GM12892 (cell line): Measurements from ENCODE around the gene RGL4.

Source experiments
- POLR2A ChIP-seq: IDR thresholded peaks from 2 replicates; pipeline ENCODE4 v1.6.1; 2011; ENCODE audit warnings: low read depth, low read length, control low read depth
- POLR2AphosphoS5 ChIP-seq: IDR thresholded peaks from 2 replicates; pipeline ENCODE4 v1.6.1; 2011; ENCODE audit warnings: low read depth, low read length, control low read depth
- TAF1 ChIP-seq: IDR thresholded peaks from 2 replicates; pipeline ENCODE4 v1.6.1; 2011; ENCODE audit warnings: low read depth, mild to moderate bottlenecking, control low read depth, low read length, borderline replicate concordance

DNA sequence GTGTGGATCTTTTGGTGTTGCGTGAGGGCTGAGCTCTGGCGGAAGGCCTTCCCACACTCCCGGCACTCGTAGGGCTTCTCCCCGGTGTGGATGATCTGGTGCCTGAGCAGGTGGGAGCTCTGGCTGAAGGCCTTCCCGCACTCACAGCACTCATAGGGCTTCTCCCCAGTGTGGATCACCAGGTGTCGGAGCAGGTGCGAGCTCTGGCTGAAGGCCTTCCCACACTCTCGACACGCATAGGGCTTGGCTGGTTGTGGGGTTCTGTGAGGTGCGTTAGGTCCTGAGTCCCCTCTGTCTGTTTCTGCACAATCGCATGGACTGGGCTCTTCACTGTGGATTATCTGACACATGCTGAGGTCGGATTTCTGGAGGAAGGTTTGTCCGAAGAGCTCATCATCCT is 53.7 kb downstream of the RGL4 start:
- TF ChIP-seq POLR2A (no peak), TAF1 (no peak), POLR2AphosphoS5 (no peak)
